IPS-NIHi7 (cell line): Measurements from ENCODE around the gene NEU1.
"Not testable (repeated sequence)": the region's sequence is repeated elsewhere in the genome, so short reads cannot be mapped to it uniquely, and the experiment has no call there.

ENCODE experiments used
- DNase-seq: peaks from one replicate; pipeline ENCODE4 v3.0.0; 2012; ENCODE audit warnings: mixed read lengths; ENCODE audit errors: extremely low spot score

The NEU1 gene

DNA sequence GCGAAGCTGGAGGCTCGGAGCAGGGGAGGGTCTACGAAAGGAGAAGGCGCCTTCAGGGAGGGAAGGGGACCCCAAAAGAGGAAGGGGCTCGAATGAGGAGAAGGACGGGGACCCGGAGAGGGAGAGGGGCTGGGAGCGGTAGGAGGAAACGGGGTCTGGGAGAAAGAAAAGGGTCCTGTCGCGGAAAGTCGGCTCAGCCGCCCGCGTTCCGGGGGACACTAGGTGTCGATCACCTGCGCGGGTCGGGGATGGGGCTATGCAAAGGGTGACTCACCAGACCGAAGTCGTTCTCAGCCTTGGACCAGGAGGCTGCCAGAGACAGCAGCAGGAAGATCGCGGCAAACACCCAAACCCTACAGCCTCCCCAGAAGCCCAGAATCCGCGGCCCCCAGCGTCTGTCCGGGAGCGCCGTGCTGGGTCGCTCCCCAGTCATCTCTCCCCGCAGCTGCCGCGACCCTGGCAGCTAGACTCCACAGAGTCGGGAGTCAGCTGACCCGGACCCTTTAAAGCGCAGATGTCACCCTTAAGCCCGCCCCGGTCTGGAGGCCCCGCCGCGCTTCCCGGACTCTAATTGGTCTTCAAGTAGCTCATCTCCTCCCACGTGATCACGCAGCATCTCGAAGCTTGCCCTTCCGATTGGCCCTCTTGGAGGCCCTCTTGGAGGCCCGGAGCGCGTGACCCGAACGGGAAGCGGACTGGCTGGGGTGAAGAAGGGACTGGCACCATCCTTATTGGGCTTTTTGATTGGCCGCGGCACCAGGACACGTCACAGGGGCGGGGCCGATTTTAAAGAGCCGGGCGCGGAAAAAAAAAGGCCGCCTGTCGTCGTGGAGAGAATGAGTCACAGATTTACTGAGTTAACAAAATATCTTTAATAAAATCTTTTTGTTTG lies at the start of gene NEU1:
NEU1 (minus strand) TSS at position 478 of the 892 bp plus-strand sequence; CDS start at position 433, 45 bp downstream.
- peak; percentile 100 for DNase-seq

DNA sequence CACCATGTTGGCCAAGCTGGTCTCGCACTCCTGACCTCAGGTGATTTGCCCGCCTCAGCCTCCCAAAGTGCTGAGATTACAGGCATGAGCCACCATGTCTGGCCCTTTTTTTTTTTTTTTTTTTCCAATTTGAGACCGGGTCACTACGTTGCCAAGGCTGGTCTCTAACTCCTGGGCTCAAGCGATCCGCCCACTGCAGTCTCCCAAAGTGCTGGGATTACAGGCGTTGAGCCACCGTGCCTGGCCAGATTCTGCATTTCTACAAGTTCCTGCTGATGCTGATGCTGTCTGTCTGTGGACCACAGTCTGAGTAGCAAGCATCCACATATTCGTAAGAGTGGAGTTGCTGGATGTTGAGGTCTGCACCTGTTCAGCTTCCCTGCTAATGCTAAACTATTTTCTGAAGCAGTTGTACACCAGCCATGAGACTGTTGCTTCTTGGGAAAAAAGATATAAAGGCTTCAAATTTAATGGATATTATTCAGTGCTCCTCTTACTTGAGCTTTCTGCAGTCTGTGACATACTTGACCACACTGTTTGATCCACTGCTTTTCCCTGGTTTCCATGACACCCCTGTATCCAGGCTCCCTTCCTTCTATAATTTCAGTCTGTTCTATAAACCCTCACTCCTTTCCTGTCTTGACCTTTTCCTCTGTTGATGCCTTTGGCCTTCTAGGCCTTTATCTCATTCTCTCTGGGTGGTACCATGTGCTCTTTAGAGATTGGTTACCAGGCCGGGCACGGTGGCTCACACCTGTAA lies 49.4 kb upstream of the NEU1 start:
- DNase-seq: no peak

DNA sequence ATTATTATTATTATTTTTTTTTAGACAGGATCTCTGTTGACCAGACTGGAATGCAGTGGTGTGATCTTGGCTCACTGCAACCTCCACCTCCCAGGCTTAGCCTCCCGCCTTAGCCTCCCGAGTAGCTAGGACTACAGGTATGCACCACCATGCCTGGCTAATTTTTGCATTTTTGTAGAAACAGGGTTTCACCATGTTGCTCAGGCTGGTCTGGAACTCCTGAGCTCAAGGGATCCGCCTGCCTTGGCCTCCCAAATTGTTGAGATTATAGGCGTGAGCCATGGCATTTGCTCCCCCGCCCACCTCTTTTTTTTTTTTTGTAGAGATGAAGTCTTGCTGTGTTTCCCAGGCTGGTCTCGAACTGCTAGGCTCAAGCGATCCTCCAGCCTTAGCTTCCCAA lies 46.7 kb upstream of the NEU1 start:
- not testable (repeated sequence) for DNase-seq

DNA sequence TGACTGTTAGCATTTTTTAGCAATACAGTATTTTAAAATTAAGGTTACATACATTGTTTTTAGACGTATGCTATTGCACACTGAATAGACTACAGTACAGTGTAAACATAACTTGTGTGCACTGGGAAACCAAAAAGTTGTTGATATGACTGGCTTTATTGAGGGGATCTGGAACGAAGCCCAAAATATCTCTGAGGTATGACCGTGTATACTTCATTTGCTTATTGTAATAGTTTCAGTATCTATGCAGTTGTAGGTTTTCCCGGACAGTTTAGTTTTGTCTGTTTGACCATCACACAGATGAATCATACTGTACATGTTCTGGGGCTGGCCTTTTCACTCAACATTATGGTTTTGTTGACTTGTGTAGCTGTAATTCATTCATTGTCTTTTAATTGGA lies 46.2 kb upstream of the NEU1 start:
- no peak for DNase-seq

DNA sequence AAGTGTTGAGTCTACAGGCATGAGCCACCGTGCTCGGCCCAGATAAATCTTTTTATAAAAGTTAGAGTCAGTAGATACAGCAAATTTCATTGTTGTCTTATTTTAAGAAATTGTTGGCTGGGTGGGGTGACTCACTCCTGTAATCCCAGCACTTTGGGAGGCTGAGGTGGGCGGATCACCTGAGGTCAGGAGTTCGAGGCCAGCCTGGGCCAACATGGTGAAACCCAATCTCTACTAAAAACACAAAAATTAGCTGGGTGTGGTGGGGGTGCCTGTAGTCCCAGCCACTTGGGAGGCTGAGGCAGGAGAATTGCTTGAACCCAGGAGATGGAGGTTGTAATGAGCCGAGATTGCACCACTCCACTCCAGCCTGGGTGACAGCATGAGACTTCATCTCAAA lies 45.6 kb upstream of the NEU1 start:
- not testable (repeated sequence) for DNase-seq

DNA sequence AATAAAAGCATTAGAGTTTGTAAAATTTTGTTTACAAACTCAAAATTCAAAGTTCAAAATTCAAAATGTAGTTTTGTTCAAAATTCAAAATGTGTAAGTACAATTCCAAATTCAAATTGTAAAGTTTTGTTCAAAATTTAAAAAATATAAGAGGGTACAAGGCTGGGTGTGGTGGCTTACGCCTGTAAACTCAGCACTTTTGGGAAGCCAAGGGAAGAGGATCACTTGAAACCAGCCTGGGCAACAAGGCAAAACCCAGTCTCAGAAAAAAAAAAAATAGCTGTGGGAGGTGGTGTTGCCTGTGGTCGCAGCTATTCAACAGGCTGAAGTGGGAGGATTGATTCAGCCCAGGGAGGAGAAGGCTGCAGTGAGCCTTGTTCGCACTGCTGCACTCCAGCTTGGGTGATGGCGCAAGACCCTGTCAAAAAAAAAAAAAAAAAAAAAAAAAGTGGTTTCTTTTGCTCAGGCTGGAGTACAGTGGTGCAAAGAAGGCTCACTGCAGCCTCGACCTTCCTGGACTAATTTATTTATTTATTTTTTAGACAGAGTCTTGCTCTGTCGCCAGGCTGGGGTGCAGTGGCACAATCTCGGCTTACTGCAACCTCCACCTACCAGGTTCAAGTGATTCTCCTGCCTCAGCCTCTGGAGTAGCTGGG lies 44.7 kb upstream of the NEU1 start:
- DNase-seq: no peak

DNA sequence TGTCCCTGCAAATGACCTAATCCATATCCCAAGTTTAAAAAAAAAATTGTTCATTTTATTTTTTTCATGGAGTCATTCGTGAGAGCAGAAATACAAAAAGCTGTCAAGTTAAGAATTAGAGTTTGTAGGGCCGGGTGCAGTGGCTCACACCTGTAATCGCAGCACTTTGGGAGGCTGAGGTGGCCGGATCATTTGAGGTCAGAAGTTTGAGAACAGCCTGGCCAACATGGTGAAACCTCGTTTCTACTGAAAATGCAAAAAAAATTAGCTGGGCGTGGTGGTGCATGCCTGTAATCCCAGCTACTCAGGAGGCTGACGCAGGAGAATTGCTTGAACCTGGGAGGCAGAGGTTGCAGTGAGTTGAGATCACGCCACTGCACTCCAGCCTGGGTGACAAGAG lies 44.1 kb upstream of the NEU1 start:
- not testable (repeated sequence) for DNase-seq

DNA sequence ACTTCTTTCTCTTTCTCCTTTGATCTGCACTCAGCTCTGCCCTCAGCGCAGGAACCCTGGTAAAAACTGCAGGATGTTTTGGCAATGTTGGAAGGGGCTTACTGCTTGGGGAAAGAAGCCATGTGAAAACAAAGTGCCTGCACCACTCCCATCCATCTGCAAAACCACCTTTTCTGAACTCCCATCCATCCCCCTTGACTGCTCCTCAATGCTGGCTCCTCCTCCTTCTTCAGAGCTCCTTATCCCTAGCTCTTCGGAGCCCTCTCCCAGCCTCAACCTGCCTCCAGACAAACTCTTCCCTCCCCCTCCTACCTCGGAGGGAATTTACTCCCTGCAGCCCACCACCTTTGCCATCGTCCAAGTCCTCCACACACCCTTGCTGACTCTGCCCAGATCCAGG lies 43.5 kb upstream of the NEU1 start:
- DNase-seq: peak; percentile 71

DNA sequence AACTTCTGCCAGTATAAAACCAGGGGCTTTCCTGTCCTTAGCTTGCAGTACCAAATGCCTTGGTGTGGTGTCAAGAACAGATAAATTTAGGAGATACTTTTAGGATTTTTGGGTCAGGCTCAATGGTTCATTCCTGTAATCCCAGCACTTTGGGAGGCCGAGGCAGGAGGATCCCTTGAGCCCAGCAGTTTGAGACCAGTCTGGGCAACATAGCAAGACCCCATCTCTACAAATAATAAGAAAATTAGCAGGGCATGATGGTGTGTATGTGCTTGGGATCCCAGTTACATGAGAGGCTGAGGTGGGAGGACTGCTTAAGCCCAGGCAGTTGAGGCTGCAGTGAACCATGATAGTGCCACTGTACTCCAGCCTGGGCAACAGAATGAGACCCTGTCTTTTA lies 42.4 kb upstream of the NEU1 start:
- DNase-seq: no peak

DNA sequence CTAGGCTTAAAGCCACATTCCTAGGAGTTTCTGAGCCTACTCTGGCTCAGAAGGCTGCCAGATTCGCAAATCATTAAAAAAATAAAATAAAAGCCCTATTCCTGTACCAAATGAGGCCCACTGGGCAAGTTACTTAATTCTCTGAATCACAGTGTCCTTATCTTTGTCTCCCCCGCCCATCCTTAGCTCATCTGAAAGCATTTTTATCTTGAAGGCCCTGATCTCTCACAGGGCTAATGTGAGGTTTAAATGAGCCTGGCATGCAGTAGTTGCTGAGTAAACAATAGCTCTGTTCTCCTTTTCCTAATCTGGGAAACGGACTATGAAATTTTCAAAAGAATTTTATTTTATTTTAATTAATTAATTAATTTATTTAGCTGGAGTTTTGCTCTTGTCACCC lies 41.3 kb upstream of the NEU1 start:
- no peak for DNase-seq

DNA sequence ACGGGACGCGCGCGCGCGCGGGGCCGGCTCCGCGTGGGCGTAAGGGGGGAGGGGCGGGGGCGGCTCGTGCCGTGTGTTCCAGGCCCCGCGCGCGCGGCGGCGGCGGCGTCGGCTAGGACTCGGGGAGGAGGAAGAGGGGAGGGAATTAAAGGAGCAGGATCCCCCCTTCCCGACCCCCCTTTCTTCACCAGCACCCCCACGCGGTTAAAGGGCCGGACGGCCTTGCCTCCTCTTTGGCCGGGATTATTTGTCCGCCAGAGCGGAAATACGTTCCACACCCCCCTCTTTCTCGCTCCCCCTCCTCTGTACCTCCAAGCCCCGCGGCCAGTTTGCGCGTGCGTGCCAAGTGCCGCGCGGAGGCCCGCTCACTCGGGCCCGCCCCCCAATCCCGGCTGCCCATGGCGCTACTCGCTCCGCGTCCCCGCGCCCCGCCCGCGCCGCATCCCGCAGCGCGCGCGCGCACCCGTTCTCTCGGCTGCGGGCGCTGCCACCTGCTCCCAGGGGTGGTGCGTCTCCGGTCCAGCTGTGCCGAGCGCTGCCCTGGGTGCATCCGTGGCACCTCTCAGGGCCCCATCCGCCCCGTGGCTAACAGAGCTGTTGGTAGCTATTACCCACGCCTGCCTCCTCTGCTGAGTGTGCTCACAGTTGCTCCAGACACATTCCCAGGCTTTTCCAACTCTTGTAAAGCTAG lies 39.5 kb upstream of the NEU1 start, which contains the start of gene ZBTB12:
ZBTB12 (minus strand) TSS at position 134 of the 691 bp plus-strand sequence. CDS start 781 bp downstream, outside the sequence.
- DNase-seq: peak; percentile 97

DNA sequence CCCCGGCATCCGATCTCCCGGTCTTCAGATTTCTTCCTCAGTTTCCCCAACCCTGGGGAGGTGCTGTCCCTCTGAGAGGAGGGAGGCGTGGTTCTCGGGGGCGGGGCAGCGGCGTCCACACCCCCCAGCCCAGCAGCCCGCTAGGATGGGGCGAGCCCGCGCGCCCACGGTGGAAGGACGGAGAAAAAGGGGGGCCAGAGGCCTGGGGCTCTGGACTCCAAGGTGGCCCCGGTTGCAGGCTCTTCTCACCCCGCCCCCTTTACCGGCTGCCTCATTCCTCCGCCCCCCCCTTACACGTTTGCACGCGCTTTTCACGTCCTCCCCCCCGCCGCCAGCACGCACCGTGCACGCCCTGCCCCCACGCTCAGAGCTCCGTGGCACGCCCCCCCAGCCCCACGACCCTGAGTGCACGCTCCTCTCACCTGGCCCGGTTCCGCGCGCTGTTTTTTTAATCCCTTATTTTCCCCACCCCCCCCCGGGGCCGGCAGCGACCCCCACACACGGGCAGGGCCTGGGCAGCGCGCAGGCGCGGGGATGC lies 38.9 kb upstream of the NEU1 start:
- DNase-seq: peak; percentile 49

DNA sequence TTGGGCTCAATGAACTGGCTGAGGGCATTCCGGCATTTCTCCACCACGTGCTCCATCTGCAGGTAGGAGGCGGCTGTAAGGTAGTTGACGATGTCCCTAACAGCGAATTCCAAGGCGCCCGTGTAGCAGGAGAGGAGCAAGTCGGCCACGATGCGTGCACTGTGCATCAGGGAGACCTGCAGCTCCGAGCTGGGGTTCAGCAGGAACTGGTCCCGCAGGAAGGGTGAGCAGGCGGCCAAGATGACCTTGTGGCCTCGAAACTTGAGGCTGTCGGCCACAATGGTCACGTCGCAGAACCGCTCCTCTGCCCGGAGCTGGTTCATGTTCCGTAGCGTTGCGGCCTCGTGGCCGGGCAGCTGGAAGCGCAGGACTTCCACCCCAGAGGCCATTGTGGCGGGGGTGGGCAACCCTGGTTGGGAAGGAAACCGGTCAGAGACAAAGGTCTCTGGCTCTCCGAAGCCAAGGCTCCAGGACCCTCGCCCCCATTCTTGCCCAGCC lies 38.3 kb upstream of the NEU1 start:
- no peak for DNase-seq

DNA sequence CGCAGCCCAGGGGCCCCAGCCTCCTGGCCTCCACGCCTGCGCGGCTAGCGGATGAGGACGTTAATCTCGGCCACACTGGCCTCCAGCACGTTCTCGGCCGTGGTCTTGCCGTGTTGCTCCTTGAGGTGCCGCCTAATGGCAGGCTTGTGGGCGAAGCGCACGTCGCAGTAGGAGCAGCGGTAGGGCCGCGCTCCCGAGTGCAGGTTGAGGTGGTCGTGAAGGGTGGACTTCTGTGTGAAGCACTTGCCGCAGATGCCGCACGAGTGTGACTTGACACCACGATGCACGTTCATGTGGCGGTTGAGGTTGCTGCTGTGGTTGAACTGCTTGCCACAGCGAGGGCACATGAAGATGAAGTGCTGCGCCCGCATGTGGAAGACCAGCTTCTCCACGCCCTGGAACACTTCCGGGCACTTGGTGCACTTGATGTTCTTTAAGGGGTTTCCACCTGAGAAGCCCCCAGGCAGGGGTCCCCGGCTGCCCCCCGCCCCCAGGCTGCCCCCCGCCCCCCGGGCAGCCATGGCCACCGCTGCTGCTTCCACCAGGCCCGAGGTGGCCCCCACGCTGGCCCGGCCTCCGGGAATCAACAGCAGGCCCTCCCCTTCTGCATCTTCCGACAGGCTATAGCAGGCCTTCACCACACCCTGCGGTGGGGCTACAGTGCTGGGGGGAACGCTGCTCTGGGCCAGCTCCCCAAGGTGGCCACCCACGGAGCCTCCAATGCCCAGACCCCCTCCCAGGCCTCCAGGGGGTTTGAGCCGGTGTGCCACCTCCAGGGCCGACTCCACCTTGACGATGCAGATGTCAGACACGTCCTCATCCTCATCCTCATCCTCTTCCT lies 37.5 kb upstream of the NEU1 start:
- no peak for DNase-seq

DNA sequence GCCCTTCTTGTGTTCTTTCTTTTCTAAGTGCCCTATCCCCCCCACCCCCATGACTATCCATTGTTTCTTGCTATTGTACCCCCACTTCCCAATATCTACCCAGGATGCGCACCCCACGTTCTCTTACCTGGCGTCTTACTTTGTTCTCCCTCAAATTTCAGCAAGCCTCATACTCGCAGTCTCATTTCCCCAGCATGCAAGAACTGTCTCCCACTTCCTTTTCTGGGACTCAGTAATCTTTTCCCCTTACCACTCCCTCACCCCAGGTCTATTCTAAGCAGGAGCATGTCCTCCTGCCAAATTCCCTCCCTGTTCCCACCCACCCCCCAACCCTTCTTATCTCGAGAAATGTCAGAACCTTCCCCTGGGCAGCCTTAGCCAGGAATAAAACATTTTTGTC lies 36.6 kb upstream of the NEU1 start:
- DNase-seq: no peak

DNA sequence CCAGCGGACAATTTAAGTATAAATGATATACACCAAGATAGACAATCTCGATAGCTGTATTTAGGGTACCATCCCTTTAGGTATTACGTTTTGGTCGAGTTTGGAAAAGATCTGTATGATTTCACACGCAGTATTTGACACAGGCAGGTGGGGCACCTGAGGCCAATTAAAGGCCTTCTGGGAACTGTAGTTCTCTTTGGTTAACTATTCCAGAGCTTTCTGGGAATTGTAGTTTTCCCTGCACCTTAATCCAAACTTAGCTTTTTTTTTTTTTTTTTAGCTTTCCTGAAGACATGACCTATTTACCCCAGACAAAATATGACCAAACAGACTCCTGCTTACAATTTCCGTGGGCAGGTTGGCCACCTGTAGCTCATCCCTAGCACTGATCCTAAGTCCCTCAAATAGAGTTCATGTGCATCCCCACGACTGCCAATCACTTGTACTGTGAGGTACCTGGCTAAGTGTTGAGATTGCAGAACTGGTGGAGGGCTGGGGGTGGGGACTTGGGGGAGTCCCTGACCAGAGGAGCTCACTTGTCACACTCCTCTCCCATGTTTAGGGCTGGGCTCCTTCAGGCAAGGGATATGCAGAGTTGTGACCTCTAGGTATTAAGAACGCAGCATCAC lies 35.9 kb upstream of the NEU1 start:
- DNase-seq: no peak

DNA sequence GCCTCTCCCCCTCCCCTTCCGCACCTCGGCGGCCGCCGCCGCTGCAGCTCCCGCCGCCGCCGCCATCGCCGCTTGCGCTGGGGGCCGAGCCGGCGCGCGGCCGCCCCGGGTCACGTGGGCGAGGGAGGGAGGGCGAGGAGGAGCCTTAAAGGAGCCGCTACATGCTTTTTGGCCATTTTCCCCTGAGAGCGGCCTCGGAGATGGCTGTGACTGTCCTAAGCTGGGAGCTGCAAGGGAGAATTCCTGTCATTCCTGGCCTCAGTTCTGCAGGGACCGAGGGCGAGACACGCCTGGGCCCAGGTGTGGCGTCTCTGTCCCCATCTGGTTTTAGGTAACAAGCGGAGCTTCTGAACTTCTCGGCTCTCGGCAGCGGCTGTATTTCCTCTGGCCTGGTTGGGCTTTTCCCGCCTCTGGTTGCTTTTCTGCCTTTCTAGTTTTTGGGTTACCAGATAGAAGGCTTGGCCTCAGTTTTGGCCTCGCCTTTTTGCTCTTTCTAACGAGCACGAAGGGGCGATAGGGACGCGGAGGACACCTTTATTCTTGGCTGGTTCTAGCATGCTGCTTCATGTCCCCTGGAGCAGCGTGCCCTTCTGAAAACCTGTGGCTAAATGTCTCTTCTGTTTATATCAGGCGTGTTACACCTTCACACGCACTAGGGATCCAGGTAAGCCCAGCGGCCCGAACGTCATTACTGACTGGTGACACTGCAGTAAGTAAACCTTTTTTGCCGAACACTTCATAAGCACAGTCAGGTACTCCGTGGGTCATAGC lies 35.2 kb upstream of the NEU1 start, which contains the start of gene EHMT2:
EHMT2 (minus strand) TSS at position 87 of the 771 bp plus-strand sequence; CDS start at position 66, 21 bp downstream.
- peak; percentile 88 for DNase-seq

DNA sequence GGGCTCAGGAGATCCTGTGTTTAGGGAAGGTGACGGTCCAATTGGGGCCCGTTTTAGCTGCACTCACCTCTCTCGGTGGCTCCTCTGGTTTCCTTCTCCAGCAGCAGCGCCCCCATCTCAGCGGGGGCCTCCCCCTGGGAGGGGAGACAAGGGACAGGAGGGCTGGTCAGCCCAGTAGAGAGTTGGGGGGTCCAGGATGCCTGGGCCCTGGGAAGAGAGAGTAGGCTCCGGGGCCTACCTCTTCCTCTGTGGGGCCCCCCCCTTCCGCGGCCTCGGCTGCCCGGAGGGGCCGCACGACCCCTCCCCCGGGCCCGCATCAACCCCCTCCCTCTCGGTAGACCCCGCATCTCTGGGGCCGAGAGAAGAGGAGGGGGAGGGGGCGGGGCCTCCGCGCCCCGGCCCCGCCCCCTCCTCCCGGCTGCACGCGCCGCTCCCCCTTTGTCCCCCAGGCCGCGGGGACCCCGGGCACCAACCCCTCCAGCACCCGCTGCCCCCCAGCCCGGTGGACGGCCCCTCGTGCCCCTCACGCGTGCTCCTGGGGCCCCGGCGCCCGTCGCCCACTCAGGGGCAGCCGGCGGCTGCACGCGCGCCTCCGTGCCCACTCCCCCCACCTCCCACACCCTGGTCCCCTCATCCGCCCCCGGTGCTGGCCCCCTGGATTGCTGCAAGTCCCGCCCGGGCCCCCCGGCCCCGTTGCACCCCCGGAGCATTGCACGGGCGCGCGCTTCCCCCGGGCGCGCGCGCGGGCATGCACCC lies 34.4 kb upstream of the NEU1 start:
- DNase-seq: peak; percentile 71
